HG02970 (cell line): ENCODE measurements around the gene LIN37.
A peak's percentile ranks its signal among the peaks of the same experiment; 100 is the strongest.

Experiments used
- ATAC-seq: cut with Tn5 transposase; IDR thresholded peaks from one replicate; pipeline ENCODE4 v1.9.1; 2021; ENCODE audit warnings: mild to moderate bottlenecking, moderate library complexity, moderate number of reproducible peaks; ENCODE audit not compliant: unreplicated experiment, low FRiP score

LIN37 gene

DNA sequence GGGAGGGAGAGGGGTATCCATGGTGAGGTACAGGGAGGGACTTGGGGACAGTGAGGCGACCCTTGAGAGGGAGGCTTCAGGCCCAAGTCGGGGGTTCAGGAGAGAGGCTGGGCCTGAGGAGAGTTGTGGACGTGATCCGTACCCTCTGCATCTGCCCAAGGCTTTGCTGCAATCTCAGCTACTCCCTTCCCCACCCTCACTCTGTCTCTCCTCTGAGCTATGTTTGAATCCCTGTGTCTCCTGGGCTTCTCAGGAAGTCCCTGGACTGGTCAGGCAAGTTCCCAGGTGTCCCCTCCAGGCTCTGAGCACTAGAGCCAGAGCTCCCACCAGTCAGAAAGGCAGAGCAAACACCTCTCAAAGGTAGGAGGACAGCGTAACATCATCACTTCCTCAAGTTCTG, 1.8 kb downstream of the LIN37 start:
- no peak for ATAC-seq

DNA sequence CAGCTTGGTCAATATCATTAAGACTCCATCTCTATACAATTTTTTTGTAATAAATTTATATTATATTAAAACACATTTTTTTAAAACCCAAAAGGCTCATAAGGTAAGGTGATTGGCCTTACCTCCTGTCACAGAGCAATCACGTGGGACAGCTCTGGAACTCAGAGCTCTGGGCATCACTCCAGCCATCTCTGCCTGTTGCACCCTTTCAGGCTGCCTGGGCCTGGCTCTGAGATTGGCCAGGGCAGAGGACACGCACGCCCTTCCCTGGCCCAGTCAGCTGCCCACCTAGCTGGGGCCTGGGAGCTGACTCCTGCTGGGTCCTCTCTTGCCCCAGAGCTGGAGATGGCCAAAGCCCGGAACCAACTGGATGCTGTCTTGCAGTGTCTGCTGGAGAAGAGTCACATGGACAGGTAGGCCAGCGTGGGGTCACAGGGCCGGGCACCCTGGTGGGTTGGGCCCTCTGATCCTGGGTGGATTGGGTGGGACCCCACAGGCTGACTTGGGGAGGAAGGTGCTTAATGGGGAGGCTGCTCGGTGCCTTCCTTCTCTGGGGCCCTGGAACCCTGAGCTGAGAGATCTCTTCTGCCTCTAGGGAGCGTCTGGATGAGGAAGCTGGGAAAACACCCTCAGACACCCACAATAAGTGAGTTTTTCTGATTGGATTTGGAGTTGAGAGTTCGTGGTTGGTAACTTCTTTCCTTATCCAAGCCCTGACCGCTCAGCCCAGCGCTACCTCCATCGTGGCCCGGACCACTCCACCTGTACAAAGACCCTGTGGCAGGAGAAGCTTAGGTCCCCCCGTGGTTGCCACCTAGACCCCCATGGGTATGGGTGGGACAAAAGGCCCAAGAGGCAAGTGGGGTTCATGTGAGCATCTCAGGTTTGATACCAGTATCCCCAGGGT, 3.7 kb downstream of the LIN37 start:
- no peak for ATAC-seq

DNA sequence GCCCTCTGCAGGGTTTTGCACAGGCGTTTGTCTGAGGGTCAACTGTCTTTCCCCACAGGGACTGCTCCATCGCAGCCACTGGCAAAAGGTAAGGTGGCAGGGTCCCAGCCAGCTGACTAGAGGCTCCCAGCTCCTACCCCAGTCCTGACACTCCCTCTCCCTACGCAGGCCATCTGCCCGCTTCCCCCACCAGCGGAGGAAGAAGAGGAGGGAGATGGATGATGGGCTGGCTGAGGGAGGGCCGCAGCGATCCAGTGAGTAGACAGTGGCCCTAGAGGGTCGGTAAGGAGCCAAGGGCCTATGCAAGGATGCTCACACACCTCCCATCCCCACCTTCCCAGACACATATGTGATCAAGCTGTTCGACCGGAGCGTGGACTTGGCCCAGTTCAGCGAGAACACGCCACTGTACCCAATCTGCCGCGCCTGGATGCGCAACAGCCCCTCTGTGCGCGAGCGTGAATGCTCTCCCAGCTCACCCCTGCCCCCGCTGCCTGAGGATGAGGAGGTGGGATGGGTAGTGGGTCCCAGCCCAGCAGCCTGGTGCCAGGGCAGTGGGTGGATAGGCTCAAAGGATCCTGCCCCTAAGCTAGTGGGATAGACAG, 4.5 kb downstream of the LIN37 start:
- ATAC-seq = no peak

DNA sequence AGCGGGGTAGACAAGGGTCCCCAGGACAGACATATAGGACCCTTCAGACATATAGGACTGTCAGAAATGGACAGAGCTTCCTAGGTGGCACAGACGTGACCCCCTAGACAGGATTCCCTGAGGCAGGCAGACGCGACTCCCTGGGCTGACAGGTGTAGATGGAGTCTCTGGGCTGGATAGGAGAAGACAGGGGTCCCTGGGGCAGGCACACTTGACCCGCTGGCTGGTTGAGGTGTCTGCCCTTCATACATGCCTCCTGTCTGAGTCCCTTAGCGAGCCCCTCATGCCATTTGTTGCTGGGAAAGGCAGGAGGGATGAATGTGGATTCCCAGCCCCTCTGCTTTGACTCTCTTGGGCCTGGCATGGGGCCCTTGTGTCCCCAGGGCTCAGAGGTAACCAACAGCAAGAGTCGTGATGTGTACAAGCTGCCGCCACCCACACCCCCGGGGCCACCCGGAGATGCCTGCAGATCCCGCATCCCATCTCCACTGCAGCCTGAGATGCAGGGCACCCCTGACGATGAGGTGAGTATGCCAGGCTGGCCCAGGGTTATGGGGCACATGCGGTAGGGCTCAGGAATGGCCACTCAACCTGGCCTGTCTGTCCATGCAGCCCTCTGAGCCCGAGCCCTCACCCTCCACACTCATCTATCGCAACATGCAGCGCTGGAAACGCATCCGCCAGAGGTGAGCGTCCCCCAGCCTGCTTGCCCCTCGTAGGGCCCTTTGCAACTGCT, 5.4 kb downstream of the LIN37 start:
- ATAC-seq = no peak

DNA sequence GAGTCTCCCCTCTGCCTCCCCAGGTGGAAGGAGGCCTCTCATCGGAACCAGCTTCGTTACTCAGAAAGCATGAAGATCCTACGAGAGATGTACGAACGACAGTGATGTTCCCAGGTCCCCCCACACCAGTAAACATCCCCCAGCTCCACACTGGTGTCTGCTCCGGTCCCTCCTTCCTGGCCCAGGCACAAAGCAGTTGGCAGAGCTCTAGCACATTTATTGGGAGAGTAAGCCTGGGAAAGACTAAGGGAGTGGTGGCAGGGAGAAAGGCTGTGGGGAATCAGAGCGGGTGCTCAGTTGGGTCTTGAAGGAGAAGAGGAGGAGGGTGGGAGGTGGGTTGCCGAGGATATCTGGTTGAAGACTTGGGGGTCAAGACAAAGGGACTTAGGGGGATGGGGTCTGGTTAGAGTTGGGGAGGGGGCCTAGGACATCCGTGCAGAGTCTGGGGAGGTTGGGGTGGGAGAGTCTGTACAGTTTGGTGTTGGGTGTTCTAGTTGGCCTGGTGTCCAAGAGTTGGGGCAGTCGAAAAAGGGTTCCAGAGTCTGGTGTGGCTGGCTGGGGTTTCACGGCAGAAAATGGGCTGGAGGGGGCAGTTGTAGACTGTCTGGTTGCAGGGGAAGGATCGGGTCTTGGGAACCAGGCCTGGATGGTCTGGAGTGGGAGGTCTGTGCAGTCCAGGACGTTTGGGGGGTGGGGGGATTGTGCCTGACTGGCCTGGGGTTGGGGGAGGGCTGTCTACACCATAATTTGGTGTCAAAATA, 6.2 kb downstream of the LIN37 start:
- no peak for ATAC-seq

DNA sequence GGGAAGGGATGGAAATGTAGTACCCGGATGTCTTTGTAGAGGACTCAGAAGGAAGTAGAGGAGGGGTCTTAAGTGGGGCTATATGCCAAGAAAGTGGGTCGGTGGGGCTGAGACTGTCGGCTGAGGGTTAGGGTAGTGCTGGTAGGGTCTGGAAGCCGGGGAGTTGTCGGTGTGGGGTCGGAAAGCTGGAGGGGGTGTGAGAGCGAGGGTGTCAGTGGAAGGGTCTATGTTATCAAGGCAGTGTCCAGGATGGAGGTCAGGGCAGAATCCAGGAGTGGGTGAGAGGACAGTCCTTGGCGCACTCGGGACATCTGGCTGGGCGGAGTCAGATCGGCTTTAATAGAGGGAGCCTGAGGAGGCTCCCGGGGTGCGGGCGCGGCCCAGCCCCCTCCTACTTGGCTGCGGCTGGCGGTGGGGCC, 6.8 kb downstream of the LIN37 start:
- no peak for ATAC-seq

DNA sequence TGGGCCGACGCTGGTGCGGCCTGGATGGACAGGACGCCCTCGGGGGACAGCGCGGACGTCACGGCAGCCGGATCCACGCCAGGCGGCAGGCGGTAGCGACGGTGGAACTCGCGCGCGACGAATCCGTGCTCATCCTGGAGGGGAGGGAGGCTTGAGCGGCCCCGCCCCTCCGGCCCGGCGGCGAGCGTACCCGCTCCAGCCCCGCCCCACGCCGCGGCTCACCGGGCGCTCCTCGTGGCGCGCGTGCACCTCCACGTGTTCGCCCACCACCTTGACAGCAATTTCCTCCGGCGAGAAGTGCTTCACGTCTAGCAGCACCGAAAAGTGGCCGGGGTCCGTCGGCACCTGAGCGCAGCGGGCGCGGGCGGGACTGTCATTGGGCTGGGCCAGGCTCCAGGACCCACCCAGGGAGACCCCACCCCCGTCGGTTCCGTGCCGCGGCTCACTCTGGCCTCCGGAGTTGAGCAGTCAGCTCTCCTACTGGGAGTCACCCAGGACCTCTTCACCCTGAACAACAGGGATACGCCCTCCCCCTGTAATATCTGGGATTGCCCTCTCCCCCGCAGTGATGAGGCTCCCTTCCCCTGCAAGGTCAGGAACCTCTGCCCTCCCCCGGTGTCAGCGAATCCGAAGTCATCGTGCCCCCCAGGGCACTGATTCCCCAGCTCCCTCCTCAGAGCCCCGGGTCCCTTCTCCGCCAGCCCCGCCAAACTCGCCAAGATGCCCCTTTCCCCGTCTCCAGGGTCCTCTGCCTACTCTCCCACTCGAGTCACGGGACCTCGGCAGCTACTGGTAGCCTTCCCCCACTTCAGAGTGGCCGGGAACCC, 7.4 kb downstream of the LIN37 start:
- no peak for ATAC-seq

DNA sequence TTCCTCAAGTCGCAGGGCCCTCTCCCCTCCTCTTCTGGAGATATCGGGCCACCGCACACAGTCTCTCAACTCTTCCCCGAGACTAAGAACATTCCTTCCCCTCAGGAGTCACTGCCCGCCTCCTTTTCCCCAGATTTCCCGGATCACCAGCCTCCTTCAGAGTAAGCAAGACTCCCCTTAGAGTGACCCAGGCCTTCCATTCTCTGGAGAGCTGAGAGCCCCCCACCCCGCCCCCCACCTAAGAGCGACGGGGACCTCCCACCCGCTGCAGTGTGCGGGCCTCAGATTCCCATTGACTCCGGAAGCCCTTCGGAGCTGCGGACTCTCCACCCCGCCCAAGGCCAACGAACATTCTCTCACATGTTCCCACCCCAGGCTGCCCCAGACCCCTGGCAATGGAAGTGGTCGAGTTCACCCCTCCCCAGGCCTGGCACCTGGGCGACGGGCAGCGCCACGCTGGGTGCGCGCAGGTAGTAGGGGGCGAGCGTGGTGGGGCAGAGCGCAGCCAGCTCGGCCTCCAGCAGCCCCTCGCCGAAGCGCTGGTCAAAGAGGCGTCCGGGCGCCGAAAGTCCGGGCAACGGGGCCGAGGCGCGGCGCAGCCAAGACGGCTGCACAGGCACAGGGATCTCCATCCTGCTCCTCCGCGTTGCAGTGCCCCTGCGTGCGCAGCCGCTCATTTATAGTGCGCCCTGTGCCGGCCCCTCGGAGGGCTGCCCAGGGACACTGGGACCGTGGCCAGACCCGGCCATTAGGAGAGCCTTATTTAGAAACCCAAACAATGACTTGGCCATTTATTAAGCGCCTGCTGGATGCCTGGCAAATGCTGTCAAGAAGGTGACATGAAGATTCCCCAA, 8.2 kb downstream of the LIN37 start, which contains the start of gene HSPB6:
Gene HSPB6 (minus strand): TSS at position 653 of the 854 bp plus-strand sequence. CDS start 21 bp downstream, at position 632.
- no peak for ATAC-seq

DNA sequence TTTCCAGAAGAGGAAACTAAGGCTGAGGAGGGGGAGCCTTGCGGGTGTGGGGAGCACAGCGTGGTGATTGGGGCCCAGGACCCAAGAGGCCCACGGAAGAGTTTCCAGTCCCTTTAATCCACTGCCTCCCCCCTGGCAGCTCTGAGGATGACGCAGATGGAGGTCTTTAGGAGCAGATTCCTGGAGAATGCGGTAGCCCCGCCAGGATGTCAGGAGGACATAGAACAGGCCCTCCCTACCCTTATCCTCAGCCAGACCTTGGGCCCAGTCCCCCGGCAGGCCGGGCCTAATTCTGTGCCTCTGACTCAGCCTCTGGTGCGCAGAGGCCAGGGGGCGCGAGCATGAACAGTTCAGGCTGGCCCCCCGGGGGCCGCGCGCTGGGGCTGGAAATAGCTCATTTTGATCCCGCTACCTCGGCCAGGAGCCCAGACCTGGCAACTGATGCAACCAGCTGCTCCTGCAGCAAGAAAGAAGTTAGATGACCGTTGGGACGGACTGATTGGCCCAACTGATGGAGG, 8.9 kb downstream of the LIN37 start:
- no peak for ATAC-seq

DNA sequence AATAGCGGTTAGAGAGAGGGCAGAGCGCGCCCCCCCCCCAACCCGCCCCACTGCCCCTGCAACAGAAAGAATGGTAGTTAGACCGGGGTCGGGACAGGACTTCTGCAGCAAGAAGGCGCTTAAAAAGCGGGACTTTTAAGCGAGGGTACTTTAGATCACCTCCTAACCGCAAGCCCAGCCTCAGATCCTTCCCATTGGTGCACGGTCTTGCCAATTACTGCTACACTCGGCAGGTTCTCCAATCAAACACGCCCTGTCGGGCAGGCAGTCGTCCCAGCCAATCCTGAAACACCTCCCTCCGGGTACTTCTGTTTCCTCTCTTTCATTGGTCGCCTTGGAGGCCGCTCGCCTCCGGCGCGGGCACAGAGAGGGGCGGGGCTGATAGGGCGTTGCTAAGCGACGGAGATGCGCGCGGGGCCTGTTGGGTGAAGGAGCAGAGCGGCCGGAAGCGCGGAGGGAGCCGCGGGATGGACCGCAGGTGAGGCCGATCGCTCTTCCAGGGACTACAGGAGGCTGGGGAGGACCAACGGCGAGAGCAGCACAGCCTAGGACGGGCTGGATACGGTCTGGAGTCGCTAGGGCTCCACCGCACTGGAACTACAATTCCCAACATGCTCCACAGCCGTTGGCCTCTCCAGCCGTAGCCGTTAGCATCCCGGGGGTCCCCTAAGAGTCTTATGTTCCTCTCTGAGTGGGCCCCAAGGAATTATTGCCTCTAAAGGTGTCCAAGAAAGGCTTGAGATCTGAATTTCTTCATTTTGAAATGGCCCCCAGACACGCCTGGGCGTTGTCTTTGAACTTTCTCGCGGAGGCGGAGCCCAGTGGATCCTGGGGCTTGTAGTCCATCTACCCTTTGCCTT, 9.6 kb downstream of the LIN37 start, which contains the start of gene PROSER3:
Gene PROSER3 (plus strand): TSS at position 428 of the 860 bp plus-strand sequence. CDS start 40 bp downstream, at position 468.
- peak; percentile 94 for ATAC-seq

DNA sequence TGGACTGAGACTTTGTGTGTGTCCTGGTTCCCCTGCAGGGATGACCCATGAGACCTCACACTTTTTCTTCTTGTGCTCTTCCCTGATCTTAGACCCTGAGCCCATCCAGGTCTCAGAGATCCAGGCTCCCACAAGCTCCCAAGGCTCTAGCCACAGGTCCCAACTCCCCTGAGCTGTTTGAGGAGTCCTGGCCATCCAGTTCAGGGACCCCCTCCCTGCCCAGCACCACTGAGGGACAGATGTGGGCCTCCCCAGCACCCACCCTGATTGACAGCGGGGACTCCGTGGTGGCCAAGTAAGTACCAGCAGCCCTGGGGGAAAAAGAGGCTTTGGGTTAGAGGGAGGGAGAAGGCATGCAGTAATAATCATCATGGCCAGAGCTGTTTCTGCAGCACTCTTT, 11.3 kb downstream of the LIN37 start:
- no peak for ATAC-seq

DNA sequence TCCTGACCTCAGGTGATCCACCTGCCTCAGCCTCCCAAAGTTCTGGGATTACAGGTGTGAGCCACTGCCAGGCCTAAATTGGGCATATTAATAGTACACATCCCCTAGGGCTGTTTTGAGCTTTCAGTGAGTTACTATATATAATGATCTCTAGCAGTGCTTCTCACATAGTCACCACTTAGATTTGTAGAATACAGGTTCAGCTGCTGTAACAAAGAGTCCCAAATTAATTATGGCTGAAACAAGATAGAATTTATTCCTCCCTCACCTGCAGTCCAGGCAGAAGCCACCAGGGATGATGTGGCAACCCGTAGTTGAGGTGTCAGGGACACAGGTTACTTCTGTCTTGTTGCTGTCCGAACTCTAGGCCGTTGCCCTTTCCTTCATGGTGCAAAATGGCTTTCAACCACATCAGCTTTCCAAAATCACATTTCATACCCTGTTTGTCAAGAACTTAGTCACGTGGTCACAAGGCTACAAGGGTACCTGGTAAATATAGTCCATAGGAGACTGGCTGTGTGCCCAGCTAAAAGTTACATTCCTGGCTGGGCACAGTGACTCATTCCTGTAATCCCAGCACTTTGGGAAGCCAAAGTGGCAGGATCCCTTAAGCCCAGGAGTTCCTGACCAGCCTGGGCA, 12.5 kb downstream of the LIN37 start:
- no peak for ATAC-seq

DNA sequence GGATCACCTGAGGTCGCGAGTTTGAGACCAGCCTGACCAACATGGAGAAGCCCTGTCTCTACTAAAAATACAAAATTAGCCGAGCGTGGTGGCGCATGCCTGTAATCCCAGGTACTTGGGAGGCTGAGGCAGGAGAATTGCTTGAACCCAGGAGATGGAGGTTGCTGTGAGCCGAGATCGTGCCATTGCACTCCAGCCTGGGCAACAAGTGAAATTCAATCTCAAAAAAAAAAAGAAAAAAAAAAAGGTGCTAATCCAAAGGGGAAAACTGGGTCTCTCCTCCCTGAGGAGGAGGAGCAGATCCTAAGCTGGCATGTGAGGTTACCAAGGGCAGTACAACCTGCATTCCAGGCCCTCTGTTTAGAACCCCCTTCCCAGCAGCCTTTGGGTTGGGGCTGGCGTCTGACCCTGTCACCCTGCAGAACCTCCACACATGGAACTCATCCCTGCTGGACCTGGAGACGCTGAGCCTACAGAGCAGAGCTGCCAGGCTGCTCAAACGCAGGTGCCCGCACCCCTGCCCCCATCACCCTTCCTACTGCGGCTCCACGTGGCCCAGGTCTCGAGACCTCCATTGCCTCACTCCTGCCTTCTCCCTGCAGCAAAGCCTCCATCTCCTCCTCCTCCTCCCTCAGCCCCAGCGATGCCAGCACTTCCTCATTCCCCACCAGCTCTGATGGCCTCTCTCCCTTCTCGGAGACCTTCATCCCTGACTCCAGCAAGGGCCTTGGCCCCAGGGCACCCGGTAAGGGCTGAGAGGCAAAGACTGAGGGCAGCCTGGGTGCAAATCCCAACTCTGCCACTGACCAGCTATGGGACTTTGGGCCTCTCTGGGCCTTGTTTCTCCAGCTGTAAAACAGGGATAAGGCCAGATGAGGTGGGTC, 16.3 kb downstream of the LIN37 start:
- ATAC-seq = no peak

DNA sequence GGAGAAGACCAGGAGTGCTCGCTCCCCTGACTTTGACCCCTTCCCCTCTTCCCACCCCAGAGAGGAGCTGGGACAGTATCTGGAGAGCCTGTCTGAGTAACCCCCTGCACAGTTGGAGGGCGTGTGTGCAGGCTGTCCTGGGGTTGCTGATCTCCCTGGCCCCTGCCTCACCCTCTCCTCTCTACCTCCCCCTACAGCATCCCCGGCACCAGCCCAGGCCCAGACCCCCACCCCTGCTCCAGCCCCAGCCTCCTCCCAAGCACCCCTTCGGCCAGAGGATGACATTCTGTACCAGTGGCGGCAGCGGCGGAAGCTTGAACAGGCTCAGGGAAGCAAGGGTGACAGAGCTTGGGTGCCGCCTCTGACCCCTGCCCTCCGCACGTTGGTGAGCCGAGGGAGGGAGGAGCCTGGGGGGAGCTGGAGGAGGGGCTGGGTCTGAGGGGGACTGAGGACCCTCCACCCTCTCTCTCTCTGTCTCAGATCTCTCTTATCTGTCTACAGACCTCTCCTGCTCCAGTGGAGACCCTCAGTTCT, 18.3 kb downstream of the LIN37 start:
- ATAC-seq = no peak

DNA sequence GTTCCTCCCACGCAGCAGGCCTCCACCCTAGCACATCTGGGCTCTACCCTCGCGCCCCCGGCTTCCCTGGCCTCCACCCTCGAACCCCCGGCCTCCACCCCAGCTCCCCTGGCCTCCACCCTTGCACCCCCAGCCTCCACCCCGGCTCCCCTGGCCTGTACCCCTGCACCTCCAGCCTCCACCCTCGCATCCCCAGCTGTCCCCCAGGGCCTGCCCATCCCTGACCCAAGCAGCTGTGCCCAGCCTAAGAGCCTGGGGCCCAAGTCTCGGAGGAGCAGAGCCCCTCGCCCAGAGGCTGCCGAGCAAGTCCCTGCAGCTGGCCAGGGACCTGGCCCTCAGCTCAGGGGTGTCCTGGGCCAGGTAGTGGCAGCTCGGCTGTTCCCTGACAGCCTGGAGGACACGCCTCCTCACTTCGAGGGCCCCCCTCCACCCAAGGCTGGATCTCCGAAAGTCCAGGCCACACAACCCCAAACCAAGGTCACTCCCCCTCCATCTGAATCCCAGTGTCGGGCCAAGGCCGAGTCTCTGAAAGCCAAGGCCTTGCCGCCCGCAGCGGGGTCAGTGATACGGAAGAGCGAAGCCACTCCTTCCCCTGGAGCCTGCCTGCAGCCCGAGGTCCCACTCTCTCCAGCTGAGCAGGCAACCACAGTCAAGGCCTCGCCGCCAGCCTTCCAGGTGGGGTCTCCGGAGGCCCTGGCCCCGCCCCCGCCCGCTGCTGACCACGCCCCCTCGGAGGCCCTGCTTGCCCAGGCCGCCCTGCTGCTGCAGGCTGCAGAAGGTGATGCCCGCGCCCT, 19.1 kb downstream of the LIN37 start:
- ATAC-seq = no peak
